Measurements from ENCODE around the gene MIA3. TPM values are rescaled to one million over a fixed set of nuclear protein-coding genes. Genes with fewer than 3 reads are reported as not detected.

MIA3 gene
- total and polyA plus RNA-seq, 2 experiments from 2014 or later, result 32.7 to 40.0 TPM

- TF ChIP-seq CTCF (conservative IDR thresholded peaks at IDR 0.05; ENCODE audit: low read depth in 2 of 2) (no peak), ZNF331 (CRISPR knock-in tag; IDR thresholded peaks at IDR 0.05; ENCODE audit: low read depth) (no peak), ZNF114 (CRISPR knock-in tag; IDR thresholded peaks at IDR 0.05) (no peak), ETS1 (IDR thresholded peaks at IDR 0.05) (no peak), JUNB (IDR thresholded peaks at IDR 0.05; ENCODE audit: unreplicated experiment) (no peak), POLR2AphosphoS5 (IDR thresholded peaks at IDR 0.05; ENCODE audit: low read depth) (no peak), NANOG (IDR thresholded peaks at IDR 0.05; ENCODE audit: borderline replicate concordance) (no peak), REST (IDR thresholded peaks at IDR 0.05; ENCODE audit: unreplicated experiment) (no peak)
Measured at GRCh38 chr1:222592171-222592570, 25.7 kb upstream of the MIA3 start (continued).

GRCh38 chr1:222594789-222595188 is 23.1 kb upstream of the MIA3 start:
- Mint-ChIP-seq H3K27me3 (ENCODE audit: insufficient read depth, low read depth, poor library complexity) (peaks cover under 1% of the 10 kb centered on the region), H3K27ac (no peak overlapping the region), H3K4me3 (no peak overlapping the region), H3K36me3 (ENCODE audit: low read depth) (no peaks in the 10 kb centered on the region), H3K9me3 (no peaks in the 10 kb centered on the region; the same call in 2 of the 3 replicates), H3K4me1 (peaks cover 4% of the 10 kb centered on the region; the same call in 2 of the 3 replicates)
- H3K4me2 ChIP-seq, result no peak overlapping the region
- H3K79me2 ChIP-seq (replicated peaks; ENCODE audit: insufficient read depth), result no peaks in the 10 kb centered on the region
- no peaks in the 10 kb centered on the region for H3K27me3 ChIP-seq (ENCODE audit: insufficient read depth)
- no peaks in the 10 kb centered on the region for H3F3A ChIP-seq (replicated peaks; ENCODE audit: low read depth)
- 0 out of 2 replicates have a peak, but pooled peaks cover 3% of the 10 kb centered on the region for H3K36me3 ChIP-seq (ENCODE audit: insufficient read depth)
- DNase-seq (ENCODE audit: low spot score) (no peak), ATAC-seq (no peak)
- H3K9me2 ChIP-seq (ENCODE audit: insufficient read depth), result no peaks in the 10 kb centered on the region
- peaks cover 6% of the 10 kb centered on the region; the same call in 1 of the 2 replicates for H3K4me1 ChIP-seq (ENCODE audit: insufficient read depth)
- H2AFZ ChIP-seq, result no peak overlapping the region
- no peaks in the 10 kb centered on the region for H4K20me1 ChIP-seq (replicated peaks; ENCODE audit: insufficient read depth)
- no peak overlapping the region for H3K4me3 ChIP-seq
- H3K27ac ChIP-seq (ENCODE audit: low read depth), result no peak overlapping the region
- TF ChIP-seq REST (IDR thresholded peaks at IDR 0.05; ENCODE audit: unreplicated experiment), result no peak
- no peak for TF ChIP-seq ZNF462 (CRISPR knock-in tag; IDR thresholded peaks at IDR 0.05)
